Activated CD4-positive, alpha-beta memory T cell treated with anti-CD3 and anti-CD28 coated beads, Interleukin-2, amount 10 ng/mL, durations not matched to agents 7 days and 5 days (primary cell): ENCODE data around the gene ADGRG6. TPM values are rescaled to one million over a fixed set of nuclear protein-coding genes. Genes with fewer than 3 reads are reported as not detected.

Experiments used
- CTCF ChIA-PET: fragments of 350-600 bp; sonication (Branson Sonifier 250); formaldehyde crosslinking; loops from one replicate; lab custom pipeline; 2021; ENCODE audit warnings: antibody characterized with exemption, inconsistent platforms; lab: Charles Lee
- POLR2A ChIA-PET: fragments of 350-600 bp; sonication (Branson Sonifier 250); formaldehyde crosslinking; loops from one replicate; lab custom pipeline; 2021; ENCODE audit warnings: antibody characterized with exemption; lab: Charles Lee
- DNase-seq: peaks from one replicate; pipeline ENCODE4 v3.0.0-alpha.2; 2020
- H3K27ac Mint-ChIP-seq: one replicate; pipeline ENCODE4 v1.8.0; 2021; ENCODE audit warnings: mild to moderate bottlenecking, mixed read lengths
- H3K27me3 Mint-ChIP-seq: one replicate; pipeline ENCODE4 v1.8.0; 2021; ENCODE audit warnings: mixed read lengths
- H3K36me3 Mint-ChIP-seq: one replicate; pipeline ENCODE4 v1.8.0; 2021; ENCODE audit warnings: low read depth, mixed read lengths
- H3K4me1 Mint-ChIP-seq: one replicate; pipeline ENCODE4 v1.8.0; 2021; ENCODE audit warnings: mixed read lengths
- H3K4me3 Mint-ChIP-seq: one replicate; pipeline ENCODE4 v1.8.0; 2021; ENCODE audit warnings: mild to moderate bottlenecking, mixed read lengths
- H3K9me3 Mint-ChIP-seq: one replicate; pipeline ENCODE4 v1.8.0; 2021; ENCODE audit warnings: mixed read lengths
- total RNA-seq, 2 experiments: library from RNA; stranded (reverse); gene quantifications; one replicate each; pipeline ENCODE4 v1.2.3, GENCODE V29; 2021

Gene ADGRG6
- total RNA-seq, 2 experiments from 2014 or later: not detected

DNA sequence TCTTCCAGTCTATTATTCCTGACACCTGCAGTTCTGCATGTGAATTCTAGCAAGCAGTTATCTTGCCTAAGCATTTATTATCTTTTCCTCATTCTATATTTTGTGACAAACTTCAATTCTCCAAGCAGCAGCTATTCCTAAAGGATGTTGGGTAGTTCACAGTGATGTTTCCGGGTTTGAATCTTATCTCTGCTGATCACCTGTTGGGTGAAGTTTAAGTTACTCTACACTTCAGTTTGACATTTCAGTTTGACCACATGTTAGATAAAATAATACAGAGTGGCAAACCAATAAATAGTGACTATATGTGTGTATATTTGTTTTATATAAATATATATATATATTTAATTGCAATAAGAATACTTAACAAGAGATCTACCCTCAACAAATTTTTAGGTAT lies 168.6 kb downstream of the ADGRG6 start:
- Mint-ChIP-seq H3K4me3 (no peak overlapping the region), H3K9me3 (no peaks in the 10 kb centered on the region), H3K36me3 (no peaks in the 10 kb centered on the region), H3K27me3 (peaks cover 8% of the 10 kb centered on the region), H3K4me1 (no peaks in the 10 kb centered on the region), H3K27ac (no peak overlapping the region)
- ChIA-PET POLR2A (no interaction called here), CTCF (no interaction called here)
- DNase-seq: no peak

DNA sequence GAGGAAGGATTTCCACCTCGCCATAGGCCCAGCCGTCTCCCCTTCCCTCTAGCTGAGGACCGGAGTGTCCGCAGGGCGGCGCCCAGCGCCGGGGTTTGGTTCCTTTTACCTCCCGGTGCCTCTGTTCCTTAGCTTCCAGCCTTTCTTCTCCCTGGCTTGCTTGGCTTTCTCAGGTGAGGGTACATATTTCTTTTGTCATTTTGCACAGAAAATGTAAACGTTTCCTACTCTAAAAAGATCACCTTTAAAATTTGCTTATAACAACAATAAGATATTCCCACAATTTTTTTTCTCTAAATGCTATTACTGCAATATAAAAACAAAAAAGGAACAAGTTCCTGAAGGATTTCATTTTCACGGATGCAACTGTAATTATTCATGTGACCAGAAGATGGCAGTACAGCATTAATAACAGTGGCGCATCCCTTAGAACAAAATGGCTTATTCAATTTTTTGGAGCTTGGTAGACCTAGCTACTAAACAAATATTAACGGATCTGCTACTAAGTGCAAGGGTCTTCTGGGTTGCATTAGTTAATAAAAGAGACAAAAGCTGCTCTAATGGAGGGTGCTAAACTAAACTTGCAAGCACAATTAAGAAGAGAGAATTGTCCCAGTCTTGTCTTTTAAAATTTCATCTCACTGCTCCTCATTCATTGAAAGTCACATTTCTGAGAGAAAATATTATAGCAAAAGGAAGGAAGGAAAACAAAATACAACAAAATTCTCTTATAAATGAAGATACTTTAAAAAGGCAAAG lies 172.9 kb downstream of the ADGRG6 start:
- no peak overlapping the region for H3K27ac Mint-ChIP-seq
- H3K4me1 Mint-ChIP-seq: no peaks in the 10 kb centered on the region
- no peaks in the 10 kb centered on the region for H3K36me3 Mint-ChIP-seq
- POLR2A ChIA-PET: no interaction called here
- CTCF ChIA-PET: interaction anchor here (0.5 to 3.8 kb wide), 21 partner anchors 9 to 1035 kb away, joined by 3 to 32 read pairs (median 4); partner anchors contain the start of genes NMBR and VTA1
- H3K9me3 Mint-ChIP-seq: no peaks in the 10 kb centered on the region
- peaks cover 5% of the 10 kb centered on the region for H3K27me3 Mint-ChIP-seq
- DNase-seq: no peak
- no peak overlapping the region for H3K4me3 Mint-ChIP-seq

DNA sequence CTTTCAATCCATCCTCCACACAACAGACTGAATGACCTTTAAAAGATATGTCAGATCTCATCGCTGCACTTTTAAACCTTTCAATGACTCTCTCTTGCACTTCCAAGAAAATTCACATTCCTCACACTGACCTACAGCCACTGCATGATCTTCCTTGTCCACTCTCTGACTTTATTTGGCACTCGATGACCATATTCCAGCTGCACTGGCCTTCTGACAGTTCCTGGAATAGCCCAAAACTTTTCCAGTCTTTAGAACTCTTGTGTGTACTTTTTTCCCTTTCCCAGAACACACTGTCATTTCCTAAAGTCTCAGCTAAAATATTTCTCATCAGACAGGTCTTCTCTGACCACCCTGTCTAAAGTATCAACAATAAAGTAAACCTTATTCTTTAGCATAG lies 174.6 kb downstream of the ADGRG6 start:
- Mint-ChIP-seq H3K9me3 (no peaks in the 10 kb centered on the region), H3K27me3 (no peaks in the 10 kb centered on the region), H3K27ac (no peak overlapping the region), H3K36me3 (no peaks in the 10 kb centered on the region), H3K4me1 (no peaks in the 10 kb centered on the region), H3K4me3 (no peak overlapping the region)
- no peak for DNase-seq
- ChIA-PET POLR2A (no interaction called here), CTCF (interaction anchor here (1.0 kb wide), 1 partner anchor 90 kb away, joined by 4 read pairs; no protein-coding TSS in a partner anchor)

DNA sequence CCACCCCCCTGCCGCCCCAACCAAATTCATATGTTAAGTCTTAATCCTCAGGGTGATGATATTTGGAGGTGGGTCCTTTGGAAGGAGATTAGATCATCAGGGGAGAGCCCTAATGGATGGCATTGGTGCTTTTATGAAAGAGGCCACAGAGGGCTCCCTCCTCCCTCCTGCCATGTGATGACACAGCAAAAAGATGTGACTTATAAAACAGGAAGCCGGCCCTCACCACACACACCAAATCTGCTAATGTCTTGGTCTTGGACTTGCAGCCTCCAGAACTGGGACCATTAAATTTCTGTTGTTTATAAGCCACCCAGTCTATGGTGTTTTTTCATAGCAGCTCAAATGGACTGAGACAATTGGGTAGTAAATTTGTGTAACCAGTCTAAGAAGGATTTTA lies 176.3 kb downstream of the ADGRG6 start:
- H3K4me3 Mint-ChIP-seq: no peak overlapping the region
- POLR2A ChIA-PET: no interaction called here
- H3K36me3 Mint-ChIP-seq: no peaks in the 10 kb centered on the region
- no peaks in the 10 kb centered on the region for H3K9me3 Mint-ChIP-seq
- DNase-seq: no peak
- no peaks in the 10 kb centered on the region for H3K4me1 Mint-ChIP-seq
- H3K27me3 Mint-ChIP-seq: no peaks in the 10 kb centered on the region
- CTCF ChIA-PET: no interaction called here
- H3K27ac Mint-ChIP-seq: no peak overlapping the region

DNA sequence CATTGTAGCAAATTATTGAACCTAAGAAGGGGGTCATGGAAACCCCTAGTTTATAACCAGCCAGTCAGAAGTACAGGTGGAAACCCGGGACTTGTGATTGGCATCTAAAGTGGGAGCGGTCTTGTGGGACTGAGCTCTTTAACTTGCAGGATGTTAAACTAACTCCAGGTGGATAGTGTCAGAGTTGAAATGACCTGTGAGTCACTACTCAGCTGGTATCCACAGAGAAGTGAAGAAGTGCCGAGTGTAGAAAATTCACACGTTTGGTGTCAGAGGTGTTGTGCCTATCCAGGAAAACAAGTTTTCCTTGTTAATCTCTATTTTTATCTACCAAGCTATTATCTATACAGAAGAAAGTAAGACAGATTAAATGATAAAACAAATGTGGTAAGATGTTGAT lies 179.7 kb downstream of the ADGRG6 start:
- Mint-ChIP-seq H3K27me3 (no peaks in the 10 kb centered on the region), H3K4me1 (no peaks in the 10 kb centered on the region), H3K9me3 (no peaks in the 10 kb centered on the region), H3K4me3 (no peak overlapping the region), H3K36me3 (no peaks in the 10 kb centered on the region), H3K27ac (no peak overlapping the region)
- no peak for DNase-seq
- ChIA-PET POLR2A (no interaction called here), CTCF (no interaction called here)

DNA sequence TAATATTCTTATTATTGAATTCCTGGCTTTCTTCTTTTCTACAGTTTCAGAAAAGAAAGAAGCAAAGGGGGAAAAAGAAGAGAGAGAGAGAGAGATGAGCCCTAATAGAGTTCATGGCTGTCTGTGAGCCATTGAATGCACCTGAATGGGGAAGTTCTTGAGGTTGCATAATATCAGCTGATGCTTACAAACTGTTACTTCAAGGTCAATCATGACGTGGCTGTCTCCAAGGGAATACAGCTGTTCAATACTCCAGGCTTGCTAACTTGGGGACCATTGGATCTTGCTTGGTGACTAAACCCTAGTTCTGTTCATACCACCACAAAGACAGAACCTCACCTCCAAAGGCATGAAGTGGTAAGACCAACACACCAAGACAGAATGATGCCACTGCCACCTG lies 180.4 kb downstream of the ADGRG6 start:
- CTCF ChIA-PET: no interaction called here
- Mint-ChIP-seq H3K27me3 (no peaks in the 10 kb centered on the region), H3K4me3 (no peak overlapping the region), H3K36me3 (no peaks in the 10 kb centered on the region), H3K27ac (no peak overlapping the region), H3K4me1 (no peaks in the 10 kb centered on the region), H3K9me3 (no peaks in the 10 kb centered on the region)
- DNase-seq: no peak
- POLR2A ChIA-PET: no interaction called here

DNA sequence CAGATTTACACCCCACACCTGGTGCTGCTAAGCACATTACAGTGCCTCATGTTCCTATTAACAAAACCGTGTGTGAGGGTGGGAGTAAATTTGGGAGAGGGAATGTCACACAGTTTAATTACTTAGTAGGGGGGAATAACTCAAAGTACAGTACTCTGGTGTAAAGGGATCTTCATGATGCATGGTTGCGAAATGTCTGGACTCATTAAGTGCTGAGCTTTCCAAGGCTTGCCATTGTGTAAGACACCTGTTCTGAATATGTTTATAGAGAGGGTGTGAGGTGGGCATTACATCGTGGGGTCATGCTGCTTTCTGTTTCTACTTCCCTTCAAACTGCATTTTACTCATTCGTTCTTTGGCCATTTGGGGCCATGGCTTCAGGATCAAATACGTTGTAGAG lies 181.2 kb downstream of the ADGRG6 start:
- no peaks in the 10 kb centered on the region for H3K9me3 Mint-ChIP-seq
- no peaks in the 10 kb centered on the region for H3K27me3 Mint-ChIP-seq
- CTCF ChIA-PET: interaction anchor here (1.9 kb wide), 1 partner anchor 8 kb away, joined by 5 read pairs; no protein-coding TSS in a partner anchor
- H3K4me3 Mint-ChIP-seq: no peak overlapping the region
- H3K36me3 Mint-ChIP-seq: no peaks in the 10 kb centered on the region
- no peak for DNase-seq
- POLR2A ChIA-PET: no interaction called here
- no peaks in the 10 kb centered on the region for H3K4me1 Mint-ChIP-seq
- H3K27ac Mint-ChIP-seq: no peak overlapping the region

DNA sequence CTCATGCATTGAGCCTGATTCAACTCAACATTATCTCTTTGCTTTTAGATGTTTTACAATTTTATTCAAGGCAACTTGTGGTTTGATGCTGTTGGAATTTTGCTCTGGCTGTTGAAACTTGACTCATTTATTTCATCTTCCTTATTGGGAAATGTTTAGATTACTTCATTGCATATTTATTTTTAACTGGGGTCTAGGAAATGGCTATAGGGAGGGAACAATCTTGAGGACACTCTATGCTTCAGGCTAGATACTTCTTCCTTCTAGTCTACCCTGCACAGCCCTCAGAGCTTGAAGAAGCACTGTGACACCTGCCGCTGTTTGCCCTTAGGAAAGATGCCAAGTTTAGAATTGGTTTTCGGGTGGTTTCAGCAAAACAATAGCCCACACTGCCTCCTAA lies 183.4 kb downstream of the ADGRG6 start:
- no peak overlapping the region for H3K27ac Mint-ChIP-seq
- H3K4me1 Mint-ChIP-seq: no peaks in the 10 kb centered on the region
- DNase-seq: no peak
- no peaks in the 10 kb centered on the region for H3K9me3 Mint-ChIP-seq
- H3K4me3 Mint-ChIP-seq: no peak overlapping the region
- POLR2A ChIA-PET: no interaction called here
- CTCF ChIA-PET: no interaction called here
- H3K27me3 Mint-ChIP-seq: no peaks in the 10 kb centered on the region
- H3K36me3 Mint-ChIP-seq: no peaks in the 10 kb centered on the region

DNA sequence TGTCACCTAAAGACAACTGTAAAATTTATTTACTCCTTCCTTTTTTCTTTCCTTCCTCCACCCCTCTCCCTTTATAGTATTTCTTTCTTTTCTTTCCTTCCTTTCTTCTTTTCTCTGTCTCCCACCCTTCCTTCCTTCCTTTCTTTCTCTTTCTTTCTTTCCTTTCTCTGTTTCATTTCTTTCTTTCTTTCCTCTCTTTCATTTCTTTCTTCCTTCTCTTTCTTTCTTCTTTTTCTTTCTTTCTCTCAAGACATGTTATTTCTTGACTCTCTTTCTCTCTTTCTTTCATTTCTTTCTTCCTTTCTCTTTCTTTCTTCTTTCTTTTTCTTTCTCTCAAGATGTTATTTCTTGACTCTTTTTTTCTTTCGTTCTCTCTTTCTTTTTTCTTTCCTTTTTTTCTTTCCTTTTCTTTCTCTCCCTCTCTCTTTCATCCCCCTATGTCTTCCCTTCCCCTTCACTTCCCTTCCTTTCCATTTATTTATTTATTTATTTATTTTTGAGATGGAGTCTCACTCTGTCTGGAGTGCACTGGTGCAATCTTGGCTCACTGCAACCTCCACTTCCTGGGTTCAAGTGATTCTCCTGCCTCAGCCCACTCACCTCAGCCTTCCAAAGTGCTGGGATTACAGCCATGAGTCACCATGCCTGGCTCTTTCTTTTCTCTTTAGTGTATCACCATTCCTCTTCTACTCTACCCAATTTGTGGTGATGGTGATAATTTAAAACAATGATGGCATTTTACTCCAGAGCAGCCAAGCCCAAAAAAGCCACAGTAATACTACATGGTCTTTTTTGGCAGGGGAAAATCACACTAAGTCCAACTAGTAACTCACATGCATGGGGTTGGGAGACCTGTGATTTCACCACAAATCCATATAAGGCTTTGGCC lies 188.2 kb downstream of the ADGRG6 start:
- H3K4me1 Mint-ChIP-seq: no peaks in the 10 kb centered on the region
- ChIA-PET CTCF (no interaction called here), POLR2A (no interaction called here)
- H3K9me3 Mint-ChIP-seq: no peaks in the 10 kb centered on the region
- no peak overlapping the region for H3K4me3 Mint-ChIP-seq
- no peak for DNase-seq
- H3K36me3 Mint-ChIP-seq: no peaks in the 10 kb centered on the region
- H3K27me3 Mint-ChIP-seq: no peaks in the 10 kb centered on the region
- H3K27ac Mint-ChIP-seq: no peak overlapping the region

Other genes starting within 250 kb of the ADGRG6 start
- not detected for gene GJE1, start 169.1 kb upstream of the ADGRG6 start, total RNA-seq
- not detected for gene NMBR, start 154.9 kb upstream of the ADGRG6 start, total RNA-seq
- gene VTA1, start 154.7 kb upstream of the ADGRG6 start, total RNA-seq: 10 to 100 TPM; 37.0 to 37.6 TPM